ENCODE results near the gene BANK1. TPM values are rescaled to one million over a fixed set of nuclear protein-coding genes. Genes with fewer than 3 reads are reported as not detected.

The BANK1 gene
- total RNA-seq, 2 experiments from 2014 or later: not detected

GRCh38 chr4:101921370-101921769 is 130.8 kb downstream of the BANK1 start:
- intact Hi-C loops (cut with micrococcal nuclease; ENCODE audit: unreplicated experiment): no loop called here
- TF ChIP-seq EZH2phosphoT487 (IDR thresholded peaks at IDR 0.05; ENCODE audit: borderline replicate concordance, low read depth, low read length): no peak
- TF ChIP-seq CTCF (conservative IDR thresholded peaks at IDR 0.05; ENCODE audit: low read length): no peak
- Histone ChIP-seq H3K4me1 (ENCODE audit: insufficient read depth, low read length, poor library complexity, severe bottlenecking) (no peaks in the 10 kb centered on the region), H2AFZ (ENCODE audit: low read length) (no peak overlapping the region), H3K9me3 (ENCODE audit: low read length) (no peaks in the 10 kb centered on the region), H3K4me2 (ENCODE audit: low read length) (no peak overlapping the region), H3K9me2 (ENCODE audit: insufficient read depth, low read length) (no peaks in the 10 kb centered on the region), H3K79me2 (ENCODE audit: insufficient read depth, low read depth, low read length) (no peaks in the 10 kb centered on the region), H3K4me3 (ENCODE audit: low read depth, low read length, poor library complexity, severe bottlenecking) (no peak overlapping the region), H3K27ac (ENCODE audit: low read depth, low read length, poor library complexity, severe bottlenecking) (no peak overlapping the region), H3K36me3 (ENCODE audit: insufficient read depth, low read length) (no peaks in the 10 kb centered on the region), H4K20me1 (ENCODE audit: insufficient read depth, low read length) (no peaks in the 10 kb centered on the region)
- POLR2A ChIA-PET: interaction anchor here (0.5 kb wide), 1 partner anchor 348 kb away, joined by 3 read pairs; no protein-coding TSS in a partner anchor
- CTCF ChIA-PET (ENCODE audit: unreplicated experiment): no interaction called here
- BruUV-seq (replicated peaks): no TSS peak
- no peak for DNase-seq (ENCODE audit: low spot score)

GRCh38 chr4:101931619-101932018 is 141.1 kb downstream of the BANK1 start:
- Histone ChIP-seq H3K79me2 (ENCODE audit: insufficient read depth, low read depth, low read length) (no peaks in the 10 kb centered on the region), H3K4me3 (ENCODE audit: low read depth, low read length, poor library complexity, severe bottlenecking) (no peak overlapping the region), H3K36me3 (ENCODE audit: insufficient read depth, low read length) (no peaks in the 10 kb centered on the region), H3K27ac (ENCODE audit: low read depth, low read length, poor library complexity, severe bottlenecking) (no peak overlapping the region), H3K9me2 (ENCODE audit: insufficient read depth, low read length) (no peaks in the 10 kb centered on the region), H2AFZ (ENCODE audit: low read length) (no peak overlapping the region), H3K9me3 (ENCODE audit: low read length) (no peaks in the 10 kb centered on the region), H3K4me2 (ENCODE audit: low read length) (no peak overlapping the region), H4K20me1 (ENCODE audit: insufficient read depth, low read length) (no peaks in the 10 kb centered on the region), H3K4me1 (ENCODE audit: insufficient read depth, low read length, poor library complexity, severe bottlenecking) (no peaks in the 10 kb centered on the region)
- no peak for DNase-seq (ENCODE audit: low spot score)
- no TSS peak for BruUV-seq (replicated peaks)
- CTCF ChIA-PET (ENCODE audit: unreplicated experiment): no interaction called here
- TF ChIP-seq EZH2phosphoT487 (IDR thresholded peaks at IDR 0.05; ENCODE audit: borderline replicate concordance, low read depth, low read length) (no peak), CTCF (conservative IDR thresholded peaks at IDR 0.05; ENCODE audit: low read length) (no peak)
- intact Hi-C loops (cut with micrococcal nuclease; ENCODE audit: unreplicated experiment): no loop called here
- POLR2A ChIA-PET: interaction anchor here (0.5 kb wide), 1 partner anchor 16 kb away, joined by 4 read pairs; no protein-coding TSS in a partner anchor

- Histone ChIP-seq H3K27ac (ENCODE audit: low read depth, low read length, poor library complexity, severe bottlenecking) (no peak overlapping the region), H3K9me2 (ENCODE audit: insufficient read depth, low read length) (no peaks in the 10 kb centered on the region), H4K20me1 (ENCODE audit: insufficient read depth, low read length) (no peaks in the 10 kb centered on the region), H3K4me3 (ENCODE audit: low read depth, low read length, poor library complexity, severe bottlenecking) (no peak overlapping the region), H2AFZ (ENCODE audit: low read length) (no peak overlapping the region), H3K4me1 (ENCODE audit: insufficient read depth, low read length, poor library complexity, severe bottlenecking) (no peaks in the 10 kb centered on the region), H3K79me2 (ENCODE audit: insufficient read depth, low read depth, low read length) (no peaks in the 10 kb centered on the region), H3K4me2 (ENCODE audit: low read length) (no peak overlapping the region), H3K36me3 (ENCODE audit: insufficient read depth, low read length) (no peaks in the 10 kb centered on the region), H3K9me3 (ENCODE audit: low read length) (no peaks in the 10 kb centered on the region)
- TF ChIP-seq EZH2phosphoT487 (IDR thresholded peaks at IDR 0.05; ENCODE audit: borderline replicate concordance, low read depth, low read length): no peak
- no peak for TF ChIP-seq CTCF (conservative IDR thresholded peaks at IDR 0.05; ENCODE audit: low read length)
- DNase-seq (ENCODE audit: low spot score): no peak
- no TSS peak for BruUV-seq (replicated peaks)
- ChIA-PET CTCF (ENCODE audit: unreplicated experiment) (no interaction called here), POLR2A (no interaction called here)
- intact Hi-C loops (cut with micrococcal nuclease; ENCODE audit: unreplicated experiment): no loop called here
These were observed 143.3 kb downstream of the BANK1 start for GRCh38 chr4:101933855-101934254.
